Activated CD4-positive, alpha-beta T cell treated with anti-CD3 and anti-CD28 coated beads, Interleukin-2, amount 50 U/mL, for 24 hours (primary cell): ENCODE data around the gene NFATC1.

ENCODE experiments used
- DNase-seq, 2 donors: peaks; one replicate each; pipeline ENCODE4 v3.0.0-alpha.2; 2020; ENCODE audit warnings: low read depth in 1 of 2, low spot score in 1 of 2

The NFATC1 gene

GRCh38 chr18:79568543-79569205, 172.9 kb downstream of the NFATC1 start:
- DNase-seq, result no peak

GRCh38 chr18:79569720-79570119, 174.0 kb downstream of the NFATC1 start:
- no peak for DNase-seq

DNA sequence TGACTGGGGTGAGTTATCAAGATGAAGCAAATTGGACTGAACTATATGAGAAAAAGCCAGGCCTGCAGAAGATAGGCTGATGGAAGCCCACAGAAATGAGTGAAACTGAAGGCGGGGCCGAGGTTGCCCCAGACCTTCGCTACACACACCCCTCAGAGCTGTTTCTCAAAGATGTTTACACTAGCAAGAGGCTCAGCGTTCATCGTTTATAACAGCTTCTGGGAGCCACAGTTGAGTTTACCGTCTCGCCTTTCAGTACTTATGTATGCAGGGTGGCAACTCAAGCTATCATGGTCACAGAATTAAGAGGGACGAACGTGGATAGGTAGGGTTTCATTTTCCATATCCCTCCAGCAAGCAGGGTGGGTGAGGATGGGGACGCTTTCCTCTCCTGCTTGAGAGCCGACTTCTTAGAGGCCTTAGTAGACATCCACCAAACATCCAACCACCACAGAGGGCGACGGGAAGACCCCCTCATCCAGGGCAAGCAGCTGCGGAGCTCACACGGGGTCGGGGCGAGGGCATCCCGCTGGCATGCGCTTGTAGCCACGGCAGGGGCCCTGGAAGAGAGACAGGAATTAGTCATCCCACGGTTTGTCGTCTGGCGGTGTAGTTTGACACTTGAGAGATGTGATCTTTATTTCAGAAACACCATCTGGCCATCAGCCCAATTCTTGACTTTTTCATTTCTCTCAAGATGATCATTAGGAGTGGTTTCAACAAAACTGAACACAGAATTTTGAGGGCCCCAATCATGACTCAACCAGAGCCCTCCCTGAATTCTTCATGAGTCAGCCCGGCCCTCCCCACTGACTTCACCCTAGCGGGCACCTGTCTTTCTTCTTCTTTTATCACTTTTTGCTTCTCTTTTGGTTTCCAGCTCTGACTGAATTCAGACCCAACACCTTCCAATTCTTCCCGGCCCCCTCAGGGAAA, 174.8 kb downstream of the NFATC1 start:
- no peak for DNase-seq

GRCh38 chr18:79571211-79572092, 175.7 kb downstream of the NFATC1 start:
- no peak for DNase-seq

DNA sequence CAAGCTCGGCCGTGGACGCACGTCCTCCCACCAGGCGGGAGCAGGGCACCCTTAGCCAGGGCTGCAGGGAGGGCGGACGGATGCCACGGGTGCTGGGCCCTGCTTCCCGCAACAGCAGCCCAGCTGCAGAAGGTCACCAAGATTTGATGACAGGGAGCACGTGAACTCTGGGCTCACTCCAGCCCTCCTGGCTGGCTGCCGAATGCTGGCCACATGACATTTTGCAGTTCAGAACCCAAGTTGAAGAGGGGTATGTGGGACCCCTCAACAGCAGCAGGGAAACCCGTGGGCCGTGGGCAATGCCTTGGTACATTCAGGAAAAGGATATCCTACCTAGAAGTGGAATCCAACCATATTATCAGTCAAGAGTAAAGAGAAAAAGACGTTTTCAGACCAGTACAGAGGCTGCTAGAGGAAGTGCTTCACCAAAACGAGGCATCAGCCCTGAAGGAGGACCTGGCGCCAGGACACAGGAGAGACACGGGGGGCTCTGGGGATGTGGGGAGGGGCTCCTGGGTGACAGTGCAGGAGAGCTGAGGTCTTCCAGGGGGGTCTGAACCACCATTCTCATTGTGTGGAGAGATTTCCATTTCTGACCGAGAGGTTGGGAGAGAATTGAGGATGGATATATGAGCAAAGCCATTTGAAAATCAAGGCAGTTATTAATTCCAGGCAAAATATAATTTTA, 176.5 kb downstream of the NFATC1 start:
- no peak for DNase-seq

DNA sequence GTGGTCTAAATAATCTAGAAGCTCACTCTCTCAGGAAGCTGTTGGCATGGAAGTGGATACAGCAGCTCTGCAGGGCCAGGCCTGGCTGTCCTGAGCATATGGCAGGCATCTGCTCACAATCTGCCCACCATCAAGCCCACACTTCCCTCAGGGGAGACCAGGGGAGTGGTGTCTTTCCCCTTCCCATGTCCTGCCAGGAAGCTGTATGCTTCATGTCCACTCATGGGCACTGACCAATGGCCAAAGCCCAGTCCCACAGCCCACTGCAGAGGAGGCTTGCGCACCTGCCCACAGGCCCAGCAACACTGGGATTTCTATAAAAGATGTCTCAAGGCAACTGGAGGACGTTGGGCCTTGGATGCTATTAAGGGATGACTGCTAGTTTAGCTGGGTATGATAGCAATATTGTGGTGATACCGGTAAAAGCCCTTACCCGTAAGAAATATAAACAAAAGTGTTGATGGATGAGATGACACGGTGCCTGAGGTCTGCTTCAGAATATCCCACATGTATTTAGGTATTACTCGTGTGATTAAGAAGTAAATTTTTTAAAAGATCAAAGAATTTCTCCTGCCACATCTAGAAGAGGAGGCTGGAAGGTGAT, 177.2 kb downstream of the NFATC1 start:
- DNase-seq, result no peak

DNA sequence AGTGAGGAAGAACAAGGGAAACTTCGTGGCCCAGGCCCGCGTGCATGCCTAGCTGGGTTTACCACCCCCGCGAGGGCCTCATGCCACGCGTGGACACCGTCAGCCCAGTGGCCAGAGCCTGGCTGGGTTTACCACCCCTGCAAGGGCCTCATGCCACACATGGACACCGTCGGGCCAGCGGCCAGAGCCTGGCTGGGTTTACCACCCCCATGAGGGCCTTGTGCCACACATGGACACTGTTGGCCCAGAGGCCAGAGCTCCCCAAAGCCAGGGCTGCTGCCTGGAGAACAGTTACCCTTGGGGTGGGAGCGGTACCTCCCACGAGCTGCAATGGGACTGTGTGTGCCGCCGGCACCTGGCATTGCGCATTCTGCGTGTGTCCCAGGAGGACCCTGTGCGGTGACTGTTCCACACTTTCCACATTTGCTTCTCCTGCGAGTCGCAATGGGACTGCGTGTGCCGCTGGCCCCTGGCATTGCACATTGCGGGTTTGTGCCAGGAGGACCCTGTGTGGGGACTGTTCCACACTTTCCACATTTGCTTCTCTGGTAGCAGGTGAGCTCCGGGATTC, 178.3 kb downstream of the NFATC1 start:
- no peak for DNase-seq

GRCh38 chr18:79574938-79575525, 179.3 kb downstream of the NFATC1 start:
- no peak for DNase-seq

- DNase-seq, result no peak
Observed at GRCh38 chr18:79575891-79576685, 180.4 kb downstream of the NFATC1 start.

GRCh38 chr18:79576686-79577351, 181.1 kb downstream of the NFATC1 start:
- DNase-seq, result no peak

DNA sequence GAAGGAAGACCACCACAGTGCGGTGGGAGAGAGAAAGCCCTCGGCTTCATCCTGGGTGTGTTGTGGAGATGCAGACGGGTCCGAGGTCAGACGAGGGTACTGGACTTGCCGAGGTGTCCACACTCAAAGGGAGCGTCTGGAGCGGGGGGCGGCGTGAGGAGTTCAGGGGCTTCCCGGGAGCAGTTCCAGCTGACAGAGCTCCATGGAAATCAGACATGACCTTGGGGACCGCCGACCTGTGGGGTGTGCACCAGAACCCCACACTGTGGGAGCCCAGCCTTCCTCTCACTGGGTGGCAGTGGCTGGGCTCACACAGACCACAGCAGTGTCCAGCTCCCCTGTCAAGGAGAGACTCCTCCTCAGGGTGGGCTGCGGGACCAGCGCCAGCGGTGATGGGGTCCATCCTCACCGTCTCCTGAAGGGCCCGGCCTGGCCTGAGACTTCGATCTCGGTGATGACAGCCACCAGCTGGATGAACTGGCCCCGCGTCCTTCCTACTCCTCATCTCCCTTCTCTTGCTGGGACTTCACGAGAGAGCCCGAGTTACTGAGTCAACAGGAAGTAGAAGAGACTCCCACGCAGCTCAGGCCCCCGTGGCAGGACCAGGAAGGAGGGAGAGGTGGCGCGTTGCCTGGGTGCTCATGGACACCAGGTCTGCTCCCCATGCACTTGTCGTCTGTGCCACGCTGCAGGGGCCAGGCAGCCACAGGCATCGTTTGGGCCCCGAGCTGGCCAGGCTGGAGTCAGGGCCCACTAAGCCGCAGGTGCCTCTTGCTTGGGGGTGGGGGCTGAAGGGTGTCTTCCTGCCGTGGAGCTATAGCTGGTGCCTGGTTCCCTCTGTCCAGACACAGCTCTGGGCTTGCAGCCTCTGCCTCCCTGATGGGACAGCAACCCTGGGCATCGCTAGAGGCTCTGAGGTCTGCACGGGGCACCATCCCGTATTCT, 182.0 kb downstream of the NFATC1 start:
- DNase-seq, result no peak

DNA sequence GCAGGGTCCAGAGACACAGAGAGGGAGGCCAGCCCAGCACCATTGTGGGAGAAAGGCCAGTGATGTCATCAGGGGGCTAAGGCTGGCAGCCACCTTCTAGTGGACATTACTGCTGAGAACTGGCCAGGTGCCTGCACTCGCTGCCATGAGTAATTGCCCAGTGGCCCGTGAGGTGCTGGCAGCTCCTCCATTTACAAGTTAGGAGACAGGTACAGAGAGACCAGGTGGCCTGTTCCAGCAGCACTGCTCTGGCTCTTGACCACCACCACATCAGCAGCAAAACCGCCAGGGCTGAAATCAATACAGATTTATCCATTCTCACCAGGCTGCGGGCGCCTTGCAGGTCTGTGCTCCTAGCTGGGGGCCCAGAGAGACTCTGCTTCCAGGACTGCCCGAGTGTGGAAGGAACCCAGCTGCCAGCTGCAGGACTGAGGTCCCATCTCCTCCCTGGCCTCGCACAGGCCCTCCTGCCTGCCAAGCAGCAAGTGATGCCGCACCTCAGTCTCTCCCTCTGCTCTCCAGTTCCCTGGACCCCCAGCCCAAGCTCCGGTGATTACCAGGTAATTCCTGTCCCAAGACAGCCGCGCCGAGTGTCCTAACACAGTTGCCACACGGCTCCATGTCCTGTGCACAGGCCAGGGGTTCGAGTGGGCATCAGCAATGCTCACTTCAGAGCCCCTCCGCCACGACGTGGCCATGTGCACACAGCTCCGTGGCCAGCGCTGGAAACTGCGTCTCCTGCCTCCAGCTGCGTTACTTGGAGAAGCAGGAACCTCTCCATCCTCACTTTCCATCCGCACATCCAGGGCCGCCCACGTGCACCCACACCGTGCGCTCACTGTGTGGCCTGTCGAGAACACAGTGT, 182.9 kb downstream of the NFATC1 start:
- no peak for DNase-seq
